Stomach (tissue), 9 donors: ENCODE data around the gene DDB1. TPM values are rescaled to one million over a fixed set of nuclear protein-coding genes. Genes with fewer than 3 reads are reported as not detected.

Experiments used
- DNase-seq, 2 donors: peaks; one replicate each; pipeline versions ENCODE4 v3.0.0 to v3.0.0-alpha.2; 2013 to 2019
- H3K27ac ChIP-seq, 5 donors: fragments of 200-600 bp in 4 of 5; sonication (generic) in 4 of 5; one replicate each; pipeline ENCODE4 v1.5.1; 2013 to 2019; ENCODE audit warnings: mild to moderate bottlenecking in 1 of 5, moderate library complexity in 1 of 5
- H3K27me3 ChIP-seq, 3 donors: fragments of 200-600 bp; sonication (generic); one replicate each; pipeline ENCODE4 v1.5.1; 2017 to 2019; ENCODE audit warnings: mixed run types in 1 of 3
- H3K36me3 ChIP-seq, 4 donors: fragments of 200-600 bp; sonication (generic); 1 replicate in 3 of 4; 2 replicates in 1 of 4; pipeline ENCODE4 v1.5.1; 2016 to 2019
- H3K4me1 ChIP-seq, 4 donors: fragments of 200-600 bp; sonication (generic); one replicate each; pipeline ENCODE4 v1.5.1; 2016 to 2019
- H3K4me3 ChIP-seq, 4 donors: fragments of 200-600 bp; sonication (generic) in 3 of 4; one replicate each; pipeline ENCODE4 v1.5.1; 2016 to 2019; ENCODE audit warnings: mild to moderate bottlenecking in 1 of 4
- H3K9me3 ChIP-seq, 4 donors: fragments of 200-600 bp; sonication (generic); one replicate each; pipeline ENCODE4 v1.5.1; 2016 to 2019
- EP300 ChIP-seq: sonication (generic); formaldehyde crosslinking; IDR thresholded peaks from one replicate; pipeline ENCODE4 v1.6.1; 2017; ENCODE audit warnings: antibody characterized with exemption
- POLR2A ChIP-seq, 4 donors: fragments of 450-650 bp; IDR thresholded peaks; one replicate each; pipeline ENCODE4 v1.6.1; 2016; ENCODE audit warnings: antibody characterized with exemption in 4 of 4, control low read depth in 2 of 4, mild to moderate bottlenecking in 1 of 4, moderate library complexity in 1 of 4
- POLR2AphosphoS5 ChIP-seq, 3 donors: sonication (generic); formaldehyde crosslinking; IDR thresholded peaks; one replicate each; pipeline ENCODE4 v1.6.1; 2016; ENCODE audit warnings: antibody characterized with exemption in 3 of 3
- WGBS, 5 donors: extraction: QIAGEN DNeasy Blood & Tissue Kit in 3 of 5; methylation state at CpG; one replicate each; pipeline versions ENCODE4 v1.1.5 to v1.1.7; 2013 to 2018; 5-methylcytosine and 5-hydroxymethylcytosine counted together
- intact Hi-C: fragments of 100-400 bp; cut with DNase I; formaldehyde crosslinking; loops from one replicate; pipeline ENCODE4 v1.15.1; 2023; ENCODE audit warnings: low total_unique reads
- polyA plus RNA-seq, 3 donors: library from polyadenylated mRNA; stranded (reverse); fragments of 200-250 nt; gene quantifications; one replicate each; pipeline ENCODE4 v1.2.3, GENCODE V29; 2013
- total RNA-seq, 5 donors: library from RNA; depleted of rRNA; stranded (reverse); fragments of >200 nt; gene quantifications; one replicate each; pipeline versions ENCODE4 v1.1.0 to v1.2.3, GENCODE V29; 2014 to 2016
- TF ChIP-seq, protein P1 (sequence below), 7 experiments: fragments of 450-650 bp in 4 of 7; fragments of 200-600 bp in 3 of 7; sonication (generic) in 3 of 7; IDR thresholded peaks; one replicate each; pipeline ENCODE4 v1.5.1; 2016 to 2019; ENCODE audit warnings: antibody characterized with exemption in 7 of 7, control low read depth in 2 of 7, mild to moderate bottlenecking in 1 of 7
- donor health status: healthy with polysubstance abuse.
- donor health status: Bipolar disorder and iron deficiency.
- donor health status: healthy.

The DDB1 gene
- total and polyA plus RNA-seq, 8 donors = 44.2 to 489 (median 114) TPM

DNA sequence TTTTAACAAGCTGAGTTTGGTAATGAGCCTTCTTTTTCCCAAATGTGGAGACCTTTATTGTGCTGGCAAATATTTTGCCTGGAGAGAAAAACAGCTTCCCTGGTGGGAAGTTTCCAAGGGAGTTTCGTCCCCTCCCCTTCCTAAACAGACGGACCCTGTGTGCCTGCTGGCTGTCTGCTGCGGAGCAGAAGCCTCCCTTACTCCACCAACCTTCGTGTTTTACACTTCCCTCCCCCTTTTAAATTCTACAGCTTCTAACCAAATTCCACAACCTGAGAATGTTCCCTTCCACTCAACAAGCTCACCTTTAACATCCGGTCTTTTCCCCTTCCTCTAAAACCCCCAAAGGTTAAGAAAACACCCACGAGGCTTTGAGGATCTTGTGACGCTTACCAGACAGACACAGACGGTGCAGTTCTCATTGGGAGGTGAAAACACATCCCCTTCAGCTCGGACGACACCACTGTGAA is 54.9 kb downstream of the DDB1 start:
- H3K27me3 ChIP-seq = peaks cover 0 to 17% (median 0%) of the 10 kb centered on the region in 3 donors
- no peak overlapping the region for H3K27ac ChIP-seq
- H3K4me3 ChIP-seq = no peak overlapping the region
- WGBS, 5 donors = 67 to 83% (median 77%) methylated on average over 10 of the region's 10 CpGs
- H3K4me1 ChIP-seq = peaks cover 0 to 24% (median 17%) of the 10 kb centered on the region in 4 donors
- no peaks in the 10 kb centered on the region for H3K36me3 ChIP-seq
- intact Hi-C loops = no loop called here
- H3K9me3 ChIP-seq = no peaks in the 10 kb centered on the region
- no peak for TF ChIP-seq EP300
- TF ChIP-seq POLR2A (IDR thresholded peaks at IDR 0.05) = no peak
- TF ChIP-seq, protein P1, sequence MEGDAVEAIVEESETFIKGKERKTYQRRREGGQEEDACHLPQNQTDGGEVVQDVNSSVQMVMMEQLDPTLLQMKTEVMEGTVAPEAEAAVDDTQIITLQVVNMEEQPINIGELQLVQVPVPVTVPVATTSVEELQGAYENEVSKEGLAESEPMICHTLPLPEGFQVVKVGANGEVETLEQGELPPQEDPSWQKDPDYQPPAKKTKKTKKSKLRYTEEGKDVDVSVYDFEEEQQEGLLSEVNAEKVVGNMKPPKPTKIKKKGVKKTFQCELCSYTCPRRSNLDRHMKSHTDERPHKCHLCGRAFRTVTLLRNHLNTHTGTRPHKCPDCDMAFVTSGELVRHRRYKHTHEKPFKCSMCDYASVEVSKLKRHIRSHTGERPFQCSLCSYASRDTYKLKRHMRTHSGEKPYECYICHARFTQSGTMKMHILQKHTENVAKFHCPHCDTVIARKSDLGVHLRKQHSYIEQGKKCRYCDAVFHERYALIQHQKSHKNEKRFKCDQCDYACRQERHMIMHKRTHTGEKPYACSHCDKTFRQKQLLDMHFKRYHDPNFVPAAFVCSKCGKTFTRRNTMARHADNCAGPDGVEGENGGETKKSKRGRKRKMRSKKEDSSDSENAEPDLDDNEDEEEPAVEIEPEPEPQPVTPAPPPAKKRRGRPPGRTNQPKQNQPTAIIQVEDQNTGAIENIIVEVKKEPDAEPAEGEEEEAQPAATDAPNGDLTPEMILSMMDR (IDR thresholded peaks at IDR 0.05) = no peak
- TF ChIP-seq POLR2AphosphoS5 (IDR thresholded peaks at IDR 0.05) = no peak
- no peak for DNase-seq

DNA sequence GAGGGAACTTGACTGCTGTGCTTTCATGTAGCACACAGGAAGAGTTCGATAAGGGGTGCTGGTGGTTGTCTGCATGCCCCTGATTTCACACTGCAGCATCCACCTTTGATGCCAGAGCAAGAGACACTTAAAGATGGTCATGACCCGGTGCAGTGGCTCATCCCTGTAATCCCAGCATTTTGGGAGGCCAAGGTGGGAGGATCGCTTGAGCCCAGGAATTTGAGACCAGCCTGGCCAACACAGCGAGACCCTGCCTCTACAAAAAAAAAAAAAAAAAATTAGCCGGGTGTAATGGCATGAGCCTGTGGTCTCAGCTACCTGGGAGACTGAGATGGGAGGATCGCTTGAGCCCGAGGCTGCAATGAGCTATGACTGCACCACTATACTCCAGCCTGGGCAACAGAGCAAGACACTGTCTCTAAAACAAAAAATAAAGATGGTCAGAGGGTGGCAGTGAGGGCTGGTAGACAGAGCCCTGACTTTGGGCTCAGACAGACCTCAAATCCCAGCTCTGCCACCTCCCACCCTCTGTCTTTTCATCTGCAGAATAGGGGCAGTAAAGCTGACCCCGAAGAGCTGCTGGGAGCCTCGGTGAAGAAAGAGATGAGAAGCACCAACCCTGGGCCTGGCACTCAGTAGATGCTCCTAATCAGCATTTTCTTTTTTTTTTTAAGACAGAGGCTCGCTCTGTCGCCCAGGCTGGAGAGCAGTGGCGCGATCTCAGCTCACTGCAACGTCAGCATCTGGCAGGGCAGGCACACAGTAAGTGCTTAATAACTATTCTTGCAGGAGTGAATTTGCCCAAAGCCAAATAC is 55.5 kb downstream of the DDB1 start:
- Histone ChIP-seq H3K4me3 (no peak overlapping the region), H3K36me3 (no peaks in the 10 kb centered on the region), H3K27ac (no peak overlapping the region), H3K9me3 (no peaks in the 10 kb centered on the region), H3K27me3 (peaks cover 0 to 17% (median 0%) of the 10 kb centered on the region in 3 donors), H3K4me1 (peaks cover 0 to 27% (median 17%) of the 10 kb centered on the region in 4 donors)
- intact Hi-C loops = no loop called here
- no peak for TF ChIP-seq POLR2A (IDR thresholded peaks at IDR 0.05)
- TF ChIP-seq POLR2AphosphoS5 (IDR thresholded peaks at IDR 0.05) = no peak
- no peak for TF ChIP-seq EP300
- TF ChIP-seq, protein P1 (IDR thresholded peaks at IDR 0.05) = no peak
- DNase-seq = no peak
- 86 to 91% (median 89%) methylated on average over 14 of the region's 14 CpGs for WGBS, 5 donors

DNA sequence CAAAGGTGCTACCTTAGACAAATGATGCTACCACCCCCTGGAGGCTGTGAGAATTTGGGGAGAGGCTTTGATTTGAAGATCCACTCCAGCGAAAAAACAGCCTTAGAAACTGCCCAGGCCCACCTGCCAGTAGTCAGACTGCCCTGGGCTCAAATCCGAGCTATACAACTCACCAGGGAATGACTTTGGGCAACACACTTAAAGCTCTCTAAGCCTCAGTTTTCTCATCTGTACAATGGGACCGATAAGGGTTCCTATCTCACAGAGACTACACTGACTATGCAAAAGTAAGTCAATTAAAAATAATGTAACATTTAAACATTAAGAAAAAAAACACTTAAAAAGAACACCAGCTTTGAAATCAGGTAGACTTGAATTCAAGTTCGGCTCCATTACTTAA is 57.7 kb downstream of the DDB1 start:
- H3K36me3 ChIP-seq = no peaks in the 10 kb centered on the region
- H3K4me3 ChIP-seq = no peak overlapping the region
- H3K9me3 ChIP-seq = no peaks in the 10 kb centered on the region
- 90 to 94% (median 93%) methylated on average over 4 of the region's 4 CpGs for WGBS, 5 donors
- peaks cover 0 to 8% (median 0%) of the 10 kb centered on the region in 3 donors for H3K27me3 ChIP-seq
- no peak for DNase-seq
- peaks cover 0 to 11% (median under 1%) of the 10 kb centered on the region in 4 donors for H3K4me1 ChIP-seq
- no peak overlapping the region for H3K27ac ChIP-seq
- intact Hi-C loops = no loop called here
- TF ChIP-seq POLR2AphosphoS5 (IDR thresholded peaks at IDR 0.05) = no peak
- TF ChIP-seq POLR2A (IDR thresholded peaks at IDR 0.05) = no peak
- TF ChIP-seq, protein P1 (IDR thresholded peaks at IDR 0.05) = no peak
- no peak for TF ChIP-seq EP300

DNA sequence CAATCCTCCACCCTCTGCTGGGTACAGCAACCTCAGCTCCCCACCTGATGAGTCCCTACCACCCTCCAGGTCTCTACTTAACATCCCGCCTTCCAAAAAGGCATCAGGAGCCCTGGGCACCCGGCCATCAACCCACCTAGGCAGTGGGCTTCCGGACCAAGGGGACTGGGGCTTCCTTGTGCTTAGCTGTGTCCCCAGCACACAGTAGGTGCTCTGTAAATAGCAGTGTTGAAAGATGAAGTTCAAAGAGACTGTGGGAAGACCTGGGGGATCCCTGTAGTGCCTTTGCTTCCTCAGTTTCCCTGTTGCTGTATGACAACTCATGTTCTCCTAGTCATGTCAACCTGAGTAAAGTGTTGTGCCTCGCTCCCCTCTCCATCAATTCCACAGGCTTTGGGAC is 58.8 kb downstream of the DDB1 start:
- TF ChIP-seq POLR2AphosphoS5 (IDR thresholded peaks at IDR 0.05) (no peak), EP300 (no peak), POLR2A (IDR thresholded peaks at IDR 0.05) (no peak)
- TF ChIP-seq, protein P1 (IDR thresholded peaks at IDR 0.05) = no peak
- intact Hi-C loops = no loop called here
- WGBS, 5 donors = 84 to 97% (median 95%) methylated on average over 4 of the region's 4 CpGs

More for the DNA sequence above, 58.8 kb downstream of the DDB1 start:
- Histone ChIP-seq H3K27me3 (peaks cover 0 to 8% (median 0%) of the 10 kb centered on the region in 3 donors), H3K9me3 (no peaks in the 10 kb centered on the region), H3K4me1 (peaks cover 0 to 11% (median 0%) of the 10 kb centered on the region in 4 donors), H3K27ac (no peak overlapping the region), H3K4me3 (no peak overlapping the region), H3K36me3 (no peaks in the 10 kb centered on the region)
- no peak for DNase-seq
